ENCODE data around the gene CPZ. TPM values are rescaled to one million over a fixed set of nuclear protein-coding genes. Genes with fewer than 3 reads are reported as not detected.

Gene CPZ
- total RNA-seq, 3 donors from 2014 or later: 0.63 to 2.6 (median 0.81) TPM

DNA sequence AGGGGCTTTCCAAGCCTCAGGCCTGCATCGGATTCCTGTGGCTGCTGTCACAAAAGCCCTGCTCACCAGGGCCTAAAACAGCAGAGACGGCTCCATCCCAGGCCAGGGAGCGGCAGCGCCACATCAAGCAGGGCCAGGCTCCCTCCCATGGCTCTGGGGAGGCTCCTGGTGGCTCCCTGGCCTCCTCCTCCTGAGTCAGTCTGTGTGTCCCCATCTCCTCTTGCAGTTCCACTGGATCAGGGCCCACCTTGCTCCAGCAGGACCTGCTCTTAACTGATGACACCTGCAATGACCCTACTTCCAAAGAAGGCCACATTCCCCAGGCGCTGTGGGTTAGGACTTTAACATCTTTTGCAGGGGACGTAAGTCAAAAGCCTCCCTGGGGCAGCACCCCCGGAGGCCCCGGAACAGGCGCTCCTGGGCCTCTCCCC, 51.9 kb downstream of the CPZ start:
- TF ChIP-seq, protein P1, sequence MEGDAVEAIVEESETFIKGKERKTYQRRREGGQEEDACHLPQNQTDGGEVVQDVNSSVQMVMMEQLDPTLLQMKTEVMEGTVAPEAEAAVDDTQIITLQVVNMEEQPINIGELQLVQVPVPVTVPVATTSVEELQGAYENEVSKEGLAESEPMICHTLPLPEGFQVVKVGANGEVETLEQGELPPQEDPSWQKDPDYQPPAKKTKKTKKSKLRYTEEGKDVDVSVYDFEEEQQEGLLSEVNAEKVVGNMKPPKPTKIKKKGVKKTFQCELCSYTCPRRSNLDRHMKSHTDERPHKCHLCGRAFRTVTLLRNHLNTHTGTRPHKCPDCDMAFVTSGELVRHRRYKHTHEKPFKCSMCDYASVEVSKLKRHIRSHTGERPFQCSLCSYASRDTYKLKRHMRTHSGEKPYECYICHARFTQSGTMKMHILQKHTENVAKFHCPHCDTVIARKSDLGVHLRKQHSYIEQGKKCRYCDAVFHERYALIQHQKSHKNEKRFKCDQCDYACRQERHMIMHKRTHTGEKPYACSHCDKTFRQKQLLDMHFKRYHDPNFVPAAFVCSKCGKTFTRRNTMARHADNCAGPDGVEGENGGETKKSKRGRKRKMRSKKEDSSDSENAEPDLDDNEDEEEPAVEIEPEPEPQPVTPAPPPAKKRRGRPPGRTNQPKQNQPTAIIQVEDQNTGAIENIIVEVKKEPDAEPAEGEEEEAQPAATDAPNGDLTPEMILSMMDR (IDR thresholded peaks at IDR 0.05): no peak
- H3K4me3 ChIP-seq: no peak overlapping the region
- no peak for ATAC-seq
- H3K9me3 ChIP-seq: no peaks in the 10 kb centered on the region
- peak in 1 of 3 donors; percentile 6 for DNase-seq
- no peaks in the 10 kb centered on the region for H3K36me3 ChIP-seq (ENCODE audit: low read depth)
- H3K4me1 ChIP-seq (ENCODE audit: low read depth): no peaks in the 10 kb centered on the region
- intact Hi-C loops (cut with DNase I, micrococcal nuclease): no loop called here

DNA sequence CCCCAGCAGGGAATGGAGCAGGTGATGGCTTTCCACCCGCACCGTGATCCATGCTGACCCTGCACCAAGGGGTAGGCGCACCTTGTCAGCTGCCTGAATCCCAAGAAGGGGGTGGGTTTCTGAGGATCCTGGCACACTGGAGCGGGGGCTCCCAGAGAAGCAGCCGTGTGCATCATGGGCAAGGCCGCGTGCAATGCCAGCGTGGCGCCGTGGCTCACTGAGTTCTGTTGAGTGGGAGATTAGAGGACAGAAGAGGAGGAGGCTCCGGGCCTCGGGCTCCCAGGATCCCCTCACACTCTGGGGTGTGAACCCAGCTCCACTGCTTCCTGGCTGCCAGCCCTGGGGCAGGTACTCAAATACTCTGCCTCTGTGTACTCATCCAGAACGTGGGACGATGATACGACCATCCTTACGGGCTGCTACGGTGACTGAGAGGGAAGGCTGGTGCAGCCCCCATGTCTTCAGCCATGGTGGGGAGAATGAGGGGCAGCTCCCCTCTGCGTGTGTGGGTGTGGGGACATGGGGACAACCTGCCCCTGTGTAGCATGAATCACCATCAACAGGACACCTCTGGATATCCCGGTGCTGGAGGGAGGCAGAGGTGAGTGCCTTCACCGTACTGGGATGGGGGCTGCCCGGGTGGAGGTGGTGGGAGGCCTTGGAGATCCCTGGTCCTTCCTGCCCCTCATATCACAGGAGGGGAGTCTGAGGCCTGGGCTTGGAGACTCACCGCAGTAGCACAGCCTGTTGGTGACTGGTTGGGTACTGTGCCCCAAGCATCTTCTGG, 52.6 kb downstream of the CPZ start:
- DNase-seq: peak in 1 of 3 donors; percentile 8
- ATAC-seq: no peak
- TF ChIP-seq, protein P1 (IDR thresholded peaks at IDR 0.05): no peak

DNA sequence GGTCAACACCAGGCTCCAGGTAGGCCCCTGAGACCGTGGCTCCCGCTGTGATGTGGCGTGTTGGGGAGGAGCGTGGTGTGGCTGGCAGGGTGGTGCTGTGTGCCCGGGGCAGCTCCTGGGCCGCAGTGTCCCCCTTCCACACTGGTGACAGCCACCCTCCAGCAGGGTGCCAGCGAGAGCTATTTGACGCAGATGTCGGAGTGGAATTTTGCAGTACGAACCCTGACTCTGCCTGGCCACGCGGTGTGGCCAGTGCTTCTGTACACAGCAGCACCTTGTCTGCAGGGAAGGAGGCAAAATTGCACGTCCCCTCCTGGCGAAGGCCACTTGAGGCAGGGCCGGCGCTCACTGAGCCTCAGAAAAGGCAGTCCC, 53.2 kb downstream of the CPZ start:
- Histone ChIP-seq H3K36me3 (ENCODE audit: low read depth) (no peaks in the 10 kb centered on the region), H3K4me1 (ENCODE audit: low read depth) (no peaks in the 10 kb centered on the region), H3K9me3 (no peaks in the 10 kb centered on the region), H3K4me3 (no peak overlapping the region)
- no peak for ATAC-seq
- TF ChIP-seq, protein P1 (IDR thresholded peaks at IDR 0.05): no peak
- peak in 1 of 3 donors; percentile 6 for DNase-seq
- intact Hi-C loops (cut with DNase I, micrococcal nuclease): no loop called here

More for the DNA sequence above, 52.6 kb downstream of the CPZ start:
- no peaks in the 10 kb centered on the region for H3K36me3 ChIP-seq (ENCODE audit: low read depth)
- H3K4me1 ChIP-seq (ENCODE audit: low read depth): no peaks in the 10 kb centered on the region
- intact Hi-C loops (cut with DNase I, micrococcal nuclease): no loop called here
- no peaks in the 10 kb centered on the region for H3K9me3 ChIP-seq
- no peak overlapping the region for H3K4me3 ChIP-seq

DNA sequence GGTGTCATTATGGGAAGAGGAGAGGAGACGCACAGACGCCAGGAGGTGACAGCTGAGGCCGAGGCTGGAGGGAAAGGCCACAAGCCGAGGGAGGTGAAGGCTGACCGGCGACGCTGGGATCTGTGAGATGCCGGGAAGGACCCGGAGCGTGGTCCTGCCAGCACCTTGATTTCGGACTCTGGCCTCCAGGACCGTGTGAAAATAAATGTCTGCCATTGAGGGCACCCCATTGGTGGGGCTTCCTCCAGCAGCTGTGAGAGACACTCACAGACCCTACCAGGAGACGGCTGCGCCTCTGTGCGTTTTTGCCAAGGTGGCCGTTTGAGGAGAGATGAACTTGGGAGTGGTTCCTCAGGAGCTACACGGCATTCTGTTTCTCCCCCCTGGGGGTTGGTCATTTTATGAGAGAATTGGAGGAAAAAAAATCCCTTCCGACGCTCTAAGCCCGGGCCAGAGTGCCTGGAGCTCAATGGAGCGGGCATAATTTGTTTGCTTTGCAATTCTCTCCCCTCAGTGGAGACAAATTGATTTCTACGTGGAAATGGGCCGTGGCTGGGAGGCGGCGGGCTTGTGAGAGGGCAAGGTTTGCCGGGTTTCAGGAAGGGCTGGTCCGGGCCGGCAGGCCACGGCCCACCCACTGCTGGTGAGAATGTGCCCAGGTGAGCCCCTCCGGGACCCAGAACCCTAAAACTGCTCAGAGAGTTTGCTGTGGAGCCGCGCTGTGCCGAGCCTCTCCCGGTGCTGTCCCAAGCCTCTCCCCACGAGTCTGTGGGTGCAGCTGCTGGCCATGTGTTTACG, 53.9 kb downstream of the CPZ start:
- TF ChIP-seq, protein P1 (IDR thresholded peaks at IDR 0.05): no peak
- DNase-seq (peak in 1 of 3 donors; percentile 3), ATAC-seq (no peak)
- Histone ChIP-seq H3K4me3 (no peak overlapping the region), H3K4me1 (ENCODE audit: low read depth) (no peaks in the 10 kb centered on the region), H3K36me3 (ENCODE audit: low read depth) (no peaks in the 10 kb centered on the region), H3K9me3 (no peaks in the 10 kb centered on the region)
- intact Hi-C loops (cut with DNase I, micrococcal nuclease): no loop called here

DNA sequence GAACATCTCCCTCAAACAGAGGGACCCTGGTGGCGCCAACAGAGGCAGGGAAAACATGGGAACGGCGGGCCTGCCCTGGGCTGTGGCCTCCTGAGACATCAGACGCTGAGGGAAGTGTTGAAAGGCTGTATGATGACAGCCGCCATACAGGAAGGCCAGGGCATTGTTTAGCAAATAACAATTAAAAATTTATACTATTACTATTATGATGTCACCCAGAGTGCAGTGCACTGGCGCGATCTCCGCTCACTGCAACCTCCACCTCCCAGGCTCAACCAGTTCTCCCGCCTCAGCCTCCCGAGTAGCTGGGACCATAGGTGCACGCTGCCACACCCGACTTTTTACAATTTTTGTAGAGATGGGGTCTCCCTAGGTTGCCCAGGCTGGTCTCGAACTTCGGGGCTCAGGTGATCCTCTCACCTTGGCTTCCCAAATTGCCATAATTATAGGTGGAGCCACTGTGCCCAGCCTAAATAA, 54.6 kb downstream of the CPZ start:
- no peak for ATAC-seq

More for the DNA sequence above, 54.6 kb downstream of the CPZ start:
- DNase-seq: peak in 1 of 3 donors; percentile 1
- no peak overlapping the region for H3K4me3 ChIP-seq
- TF ChIP-seq, protein P1 (IDR thresholded peaks at IDR 0.05): no peak
- H3K36me3 ChIP-seq (ENCODE audit: low read depth): no peaks in the 10 kb centered on the region
- H3K4me1 ChIP-seq (ENCODE audit: low read depth): no peaks in the 10 kb centered on the region
- H3K9me3 ChIP-seq: no peaks in the 10 kb centered on the region
- intact Hi-C loops (cut with DNase I, micrococcal nuclease): no loop called here
